Activated CD8-positive, alpha-beta memory T cell treated with anti-CD3 and anti-CD28 coated beads for 48 hours (primary cell): ENCODE results near the gene TMEM184B.
"Not testable (repeated sequence)": the region's sequence is repeated elsewhere in the genome, so short reads cannot be mapped to it uniquely, and the experiment has no call there.

ENCODE experiments used
- DNase-seq, 3 experiments: peaks; one replicate each; pipeline ENCODE4 v3.0.0-alpha.2; 2020; ENCODE audit warnings: low read depth in 2 of 3, low spot score in 2 of 3

TMEM184B gene

GRCh38 chr22:38249803-38250642 lies 22.8 kb downstream of the TMEM184B start:
- no peak for DNase-seq

- DNase-seq: no peak
These were observed 23.5 kb downstream of the TMEM184B start for GRCh38 chr22:38249301-38249700.

- DNase-seq: no peak
These were observed 24.5 kb downstream of the TMEM184B start for GRCh38 chr22:38248280-38248679.

GRCh38 chr22:38247713-38248112 lies 25.1 kb downstream of the TMEM184B start:
- no peak for DNase-seq

GRCh38 chr22:38246692-38247091 lies 26.1 kb downstream of the TMEM184B start:
- DNase-seq: no peak

DNA sequence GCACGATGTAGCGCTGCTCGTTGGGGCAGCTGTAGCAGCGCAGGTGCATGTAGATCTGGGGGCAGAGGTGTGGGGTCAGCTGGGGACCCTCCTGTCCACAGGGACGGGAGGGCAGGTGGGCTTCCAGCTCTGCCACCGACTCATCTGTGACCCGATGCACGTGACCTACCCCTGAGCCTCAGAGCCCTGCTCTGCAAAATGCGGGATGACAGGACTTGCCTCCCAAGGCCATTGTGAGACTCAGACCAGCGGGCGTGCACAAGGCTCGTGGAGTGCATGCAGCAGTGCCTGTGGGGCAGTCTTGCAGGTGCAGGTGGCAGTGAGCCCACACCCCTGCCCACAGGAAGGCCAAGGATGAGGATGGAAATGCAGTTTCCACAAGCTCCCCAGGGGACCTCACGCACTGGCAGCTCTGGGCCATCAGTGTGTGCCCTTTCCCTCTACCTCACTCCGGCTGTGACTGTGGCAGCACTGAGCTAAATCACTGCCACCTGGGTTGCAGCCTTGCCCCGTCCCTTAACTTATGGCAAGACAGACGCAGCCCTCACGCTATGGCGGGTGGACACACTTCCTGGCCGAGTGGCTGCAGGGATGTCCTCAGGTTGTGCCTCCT lies 26.7 kb downstream of the TMEM184B start:
- DNase-seq: no peak

- DNase-seq: no peak
These were observed 28.7 kb downstream of the TMEM184B start for GRCh38 chr22:38244106-38244505.

DNA sequence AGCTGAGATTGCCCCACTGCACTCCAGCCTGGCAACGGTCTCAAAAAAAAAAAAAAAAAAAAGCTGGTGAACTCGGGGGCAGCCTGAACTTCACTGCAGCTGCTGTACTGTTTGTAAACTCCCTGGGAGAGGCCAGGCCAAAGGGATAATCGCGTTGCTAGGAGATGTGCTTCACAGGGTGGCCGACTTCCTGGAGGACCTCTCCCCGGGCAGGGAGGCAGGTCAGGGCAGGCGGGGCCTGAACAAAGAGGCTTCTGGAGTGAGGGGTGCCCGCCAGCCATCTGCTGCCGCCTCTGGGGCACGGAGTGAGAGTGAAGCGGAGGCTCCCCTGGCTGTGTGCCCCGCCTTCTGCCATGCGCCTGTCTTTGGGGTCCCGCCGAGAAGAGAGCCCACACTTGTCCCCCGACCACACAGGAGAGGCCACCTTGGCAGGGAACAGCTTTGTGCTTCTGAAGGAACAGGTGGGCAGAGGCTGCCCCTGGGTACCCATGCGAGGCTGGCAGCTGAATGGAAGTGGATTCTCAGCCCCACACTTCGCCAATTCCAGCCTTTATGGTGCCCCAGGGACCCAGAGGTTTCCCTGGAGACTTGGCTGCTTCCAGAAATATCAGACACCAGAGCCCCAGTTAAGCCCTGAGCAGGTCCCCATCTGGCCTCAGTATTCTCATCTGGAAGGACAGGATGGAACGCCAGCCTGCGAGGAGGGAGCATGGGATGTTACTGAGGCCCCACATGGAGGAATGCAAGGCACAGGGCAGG lies 29.6 kb downstream of the TMEM184B start:
- DNase-seq: no peak

- no peak for DNase-seq
These were observed 32.0 kb downstream of the TMEM184B start for GRCh38 chr22:38240734-38241252.

DNA sequence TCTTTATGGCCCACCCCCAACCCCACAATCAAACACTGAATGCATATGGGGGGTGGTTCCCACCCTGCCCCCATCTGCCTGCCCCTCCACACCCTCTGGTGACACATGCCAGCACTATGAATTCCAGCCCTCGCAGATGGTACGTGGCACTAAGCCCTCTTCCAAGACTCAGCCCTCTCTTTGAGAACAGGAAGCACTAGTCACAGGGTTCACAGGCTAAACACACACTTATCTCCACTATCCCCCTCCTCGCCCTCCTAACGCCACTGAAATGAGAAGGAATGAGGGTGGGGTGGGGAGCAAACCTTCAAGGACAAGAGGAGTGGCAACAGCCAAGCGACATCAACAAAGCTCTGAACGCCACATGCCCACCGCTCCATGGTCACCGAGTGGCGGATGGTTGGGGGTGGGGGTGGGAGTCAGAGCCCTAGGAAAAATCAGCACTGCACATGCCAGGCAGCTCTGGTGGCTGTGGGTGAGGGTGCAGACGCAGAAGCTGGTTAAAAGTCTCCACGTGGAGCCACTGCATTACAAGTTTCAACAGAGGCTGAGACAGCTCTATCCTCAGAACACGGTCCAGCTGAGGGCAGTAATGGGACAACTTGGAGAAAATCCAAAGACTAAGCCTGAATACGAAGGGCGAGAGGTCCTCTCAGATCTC lies 33.6 kb downstream of the TMEM184B start:
- DNase-seq: no peak

DNA sequence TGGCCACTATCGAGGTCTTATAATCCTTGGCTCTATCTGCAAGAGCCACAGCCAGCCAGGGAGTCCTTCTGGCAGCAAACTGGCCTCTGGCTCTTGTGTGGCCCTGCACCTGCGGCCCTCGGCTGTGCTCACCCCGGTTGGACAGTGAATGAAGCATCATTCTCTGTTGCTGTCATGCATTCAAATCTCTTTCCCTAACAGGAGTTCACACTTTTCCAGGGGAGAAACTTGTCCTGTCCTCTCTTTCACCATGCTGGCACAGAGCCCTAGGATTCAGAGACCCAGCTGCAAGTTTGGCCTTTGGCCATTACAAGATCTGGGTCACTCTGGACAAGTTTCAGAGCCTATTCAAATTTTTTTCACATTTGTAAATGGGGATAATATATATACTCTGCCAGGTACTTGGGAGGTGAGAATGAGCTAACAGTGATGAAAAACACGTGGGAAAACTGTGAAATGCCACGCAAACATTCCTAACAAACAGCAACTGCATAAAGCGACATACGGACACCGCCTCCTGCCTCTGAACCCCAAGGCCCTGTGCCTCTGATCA lies 34.2 kb downstream of the TMEM184B start:
- DNase-seq: no peak

DNA sequence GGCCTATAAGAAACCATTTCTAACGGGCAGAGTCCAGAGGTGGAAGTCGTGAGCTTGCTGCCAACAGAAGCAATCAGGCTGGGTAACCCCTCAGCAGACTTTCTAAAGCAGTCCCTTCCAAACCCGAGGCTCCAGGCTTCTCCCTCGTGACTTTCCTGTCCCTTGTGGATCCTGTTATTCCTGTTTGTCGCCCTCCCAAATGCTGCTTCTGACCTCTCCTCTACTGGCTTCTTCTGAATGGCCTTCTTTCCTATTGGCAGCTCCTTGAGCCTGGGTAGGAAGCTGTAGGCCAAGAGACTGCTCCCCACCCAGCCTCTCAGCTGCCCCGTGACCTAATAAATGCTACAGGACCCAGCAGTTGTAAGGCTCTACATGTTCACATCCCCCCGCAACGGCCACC lies 36.0 kb downstream of the TMEM184B start:
- no peak for DNase-seq

- DNase-seq: no peak
These were observed 37.5 kb downstream of the TMEM184B start for GRCh38 chr22:38235240-38235850.

DNA sequence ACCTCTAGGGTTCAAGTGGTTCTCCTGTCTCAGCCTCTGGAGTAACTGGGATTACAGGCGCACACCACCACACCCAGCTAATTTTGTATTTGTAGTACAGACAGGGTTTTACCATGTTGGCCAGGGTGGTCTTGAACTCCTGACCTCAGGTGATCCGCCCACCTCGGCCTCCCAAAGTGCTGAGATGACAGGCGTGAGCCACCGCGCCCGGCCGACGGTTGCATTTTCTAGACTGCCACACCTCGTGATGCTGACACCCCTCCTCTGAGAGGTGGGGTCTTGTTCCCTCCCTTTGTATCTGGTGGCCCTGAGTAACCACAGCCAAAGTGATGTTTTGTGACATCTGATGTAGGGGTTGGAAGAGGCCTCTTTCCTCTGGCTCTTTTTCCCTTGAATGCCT lies 39.0 kb downstream of the TMEM184B start:
- not testable (repeated sequence) for DNase-seq

DNA sequence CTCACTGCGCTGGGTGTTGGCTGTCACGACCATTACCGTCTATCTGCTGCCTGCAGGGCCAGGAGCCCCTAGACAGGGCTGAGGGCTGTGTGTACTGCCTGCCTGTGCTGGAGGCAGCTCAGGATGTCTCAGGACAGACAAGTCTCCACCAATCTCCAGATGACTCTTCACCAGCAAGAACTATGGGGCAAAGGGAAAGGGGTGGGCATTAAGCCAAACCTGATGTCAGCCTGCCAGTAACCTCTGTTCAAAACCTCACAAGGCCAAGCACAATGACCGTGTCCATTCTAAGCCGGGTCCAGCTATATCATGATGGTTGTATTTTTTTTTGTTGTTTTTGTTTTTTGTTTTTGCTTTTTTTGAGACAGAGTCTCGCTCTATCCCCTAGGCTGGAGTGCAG lies 39.4 kb downstream of the TMEM184B start:
- DNase-seq: no peak

DNA sequence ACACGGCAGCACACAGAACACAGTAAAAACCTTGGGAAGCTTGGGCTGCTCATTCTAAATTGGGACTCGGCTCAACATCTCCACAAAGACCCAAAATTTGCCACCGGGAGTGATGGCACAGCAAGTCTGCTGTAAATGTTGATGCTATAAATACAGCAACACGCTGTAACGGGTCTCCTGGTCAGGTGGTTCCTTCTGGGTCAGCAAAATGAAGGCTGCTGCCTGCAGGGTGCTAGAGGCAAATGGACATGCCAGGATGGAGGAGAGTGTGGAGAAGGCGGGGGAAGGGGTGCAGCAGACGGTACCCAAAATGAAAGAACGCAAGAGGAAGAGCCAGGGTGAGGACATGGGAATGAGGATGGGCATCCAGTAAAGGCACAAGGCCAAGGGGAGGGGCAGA lies 40.6 kb downstream of the TMEM184B start:
- DNase-seq: no peak

DNA sequence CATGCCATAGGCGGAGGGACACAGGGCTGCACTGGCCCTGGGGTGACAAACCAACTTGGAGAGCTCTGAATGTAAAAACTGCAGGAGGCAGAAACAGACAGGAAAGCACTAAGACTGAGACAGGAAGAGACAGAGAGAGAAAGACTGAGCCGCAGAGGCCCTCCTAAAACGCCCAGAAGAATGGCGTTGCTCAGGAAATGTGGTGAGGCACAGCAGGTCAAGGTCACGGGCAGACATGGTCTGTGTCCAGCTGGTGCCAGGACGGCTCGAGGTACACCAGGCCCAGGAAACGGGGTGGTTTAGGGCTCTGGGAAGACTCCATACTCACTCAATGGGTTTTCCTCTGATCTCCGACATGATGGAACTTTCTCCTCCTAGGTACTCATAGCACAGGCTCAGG lies 41.9 kb downstream of the TMEM184B start:
- no peak for DNase-seq

DNA sequence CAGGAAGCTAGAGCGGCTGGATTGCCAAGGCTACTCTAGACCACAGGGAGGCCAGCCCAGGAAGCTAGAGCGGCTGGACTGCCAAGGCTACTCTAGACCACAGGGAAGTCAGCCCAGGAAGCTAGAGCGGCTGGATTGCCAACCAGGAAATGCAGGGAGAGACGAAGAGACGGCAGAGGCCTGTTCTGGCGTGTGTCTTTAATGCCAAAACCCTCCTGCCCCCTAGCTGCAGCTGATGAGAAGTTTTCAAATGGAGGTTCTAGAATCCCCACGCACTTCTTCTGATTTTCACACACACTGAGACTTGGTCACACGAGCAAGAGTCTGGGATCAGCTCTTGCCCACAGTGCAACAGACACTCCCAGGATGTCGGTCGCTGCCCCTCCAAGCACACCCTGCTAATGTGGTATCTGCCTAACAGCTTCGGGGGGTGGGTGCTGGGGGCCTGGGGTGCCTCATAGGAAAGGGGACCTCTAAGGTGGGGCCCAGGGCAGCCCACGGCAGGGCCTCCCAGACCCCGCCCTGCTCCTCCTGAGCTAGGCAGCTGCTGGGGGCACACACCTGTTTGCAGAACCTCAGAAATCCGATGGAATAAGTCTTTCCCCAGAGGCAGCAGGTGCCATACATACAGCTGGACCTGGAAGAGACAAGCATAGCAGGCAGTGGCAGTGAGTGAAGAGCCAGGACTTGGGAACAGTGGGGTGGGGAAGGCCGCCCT lies 42.5 kb downstream of the TMEM184B start:
- DNase-seq: no peak

DNA sequence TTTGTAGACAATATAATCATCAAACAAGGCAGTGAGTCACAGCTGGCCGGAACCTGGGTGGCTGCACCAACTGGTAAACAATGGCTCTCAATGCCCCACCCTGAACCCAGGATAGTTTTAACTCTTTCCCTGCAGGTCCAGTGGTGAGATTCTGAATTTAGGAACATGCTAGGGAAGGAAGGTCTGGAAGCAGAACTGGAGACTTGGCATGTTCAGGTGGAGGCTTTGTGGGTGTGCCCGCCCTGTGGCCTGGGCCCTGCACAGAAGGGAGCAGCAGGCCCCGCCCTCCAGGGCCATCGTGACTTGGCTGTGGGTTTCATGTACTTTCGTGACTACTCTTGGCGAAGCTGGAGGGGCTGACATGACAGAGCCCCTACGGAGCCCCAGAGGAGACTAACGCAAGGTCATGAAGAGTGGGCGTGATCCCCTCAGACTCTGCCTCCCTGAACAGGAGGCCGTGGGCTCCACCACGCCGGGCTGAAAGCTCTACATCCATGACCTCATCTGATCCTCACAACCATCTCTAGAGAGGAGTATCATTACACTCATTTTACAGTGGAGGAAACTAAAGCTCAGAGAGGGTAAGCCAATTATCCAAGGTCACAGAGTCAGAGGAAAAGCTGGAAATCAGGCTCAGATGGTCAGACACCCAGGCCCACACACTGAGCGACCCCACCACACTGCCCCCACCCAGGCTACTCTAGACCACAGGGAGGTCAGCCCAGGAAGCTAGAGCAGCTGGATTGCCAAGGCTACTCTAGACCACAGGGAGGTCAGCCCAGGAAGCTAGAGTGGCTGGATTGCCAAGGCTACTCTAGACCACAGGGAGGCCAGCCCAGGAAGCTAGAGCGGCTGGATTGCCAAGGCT lies 43.7 kb downstream of the TMEM184B start:
- no peak for DNase-seq
